ENCODE results near the gene THADA.

THADA gene

DNA sequence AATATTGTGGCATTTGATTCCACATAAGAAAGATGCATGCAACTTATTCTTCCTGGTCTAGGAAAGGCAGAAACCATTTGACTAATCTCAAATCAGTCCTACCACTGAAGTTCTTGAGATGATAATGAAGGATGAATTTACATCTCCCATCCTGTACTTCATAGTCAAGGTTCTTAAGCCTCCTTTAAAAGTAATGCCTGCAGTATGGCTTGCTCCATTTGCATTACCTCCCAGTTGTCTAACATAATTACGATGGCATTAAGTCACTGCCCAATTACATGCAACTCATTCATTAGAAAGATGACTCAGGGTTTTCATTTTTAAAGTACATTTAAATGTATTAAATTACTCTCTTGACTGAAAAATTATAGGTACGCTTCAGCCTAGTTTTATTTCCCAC is 32.2 kb downstream of the THADA start:
- DNase-seq (ENCODE audit: low read depth in 1 of 2, low spot score in 1 of 2): no peak
- Histone ChIP-seq H3K4me3 (replicated peaks; ENCODE audit: insufficient read depth, low read length) (no peak overlapping the region), H3K27ac (replicated peaks) (no peak overlapping the region), H3K27me3 (ENCODE audit: insufficient read depth, poor library complexity, severe bottlenecking) (no peaks in the 10 kb centered on the region)
- no peak for TF ChIP-seq SPI1 (IDR thresholded peaks at IDR 0.05; ENCODE audit: borderline replicate concordance, low read depth)
- TF ChIP-seq, protein P1, sequence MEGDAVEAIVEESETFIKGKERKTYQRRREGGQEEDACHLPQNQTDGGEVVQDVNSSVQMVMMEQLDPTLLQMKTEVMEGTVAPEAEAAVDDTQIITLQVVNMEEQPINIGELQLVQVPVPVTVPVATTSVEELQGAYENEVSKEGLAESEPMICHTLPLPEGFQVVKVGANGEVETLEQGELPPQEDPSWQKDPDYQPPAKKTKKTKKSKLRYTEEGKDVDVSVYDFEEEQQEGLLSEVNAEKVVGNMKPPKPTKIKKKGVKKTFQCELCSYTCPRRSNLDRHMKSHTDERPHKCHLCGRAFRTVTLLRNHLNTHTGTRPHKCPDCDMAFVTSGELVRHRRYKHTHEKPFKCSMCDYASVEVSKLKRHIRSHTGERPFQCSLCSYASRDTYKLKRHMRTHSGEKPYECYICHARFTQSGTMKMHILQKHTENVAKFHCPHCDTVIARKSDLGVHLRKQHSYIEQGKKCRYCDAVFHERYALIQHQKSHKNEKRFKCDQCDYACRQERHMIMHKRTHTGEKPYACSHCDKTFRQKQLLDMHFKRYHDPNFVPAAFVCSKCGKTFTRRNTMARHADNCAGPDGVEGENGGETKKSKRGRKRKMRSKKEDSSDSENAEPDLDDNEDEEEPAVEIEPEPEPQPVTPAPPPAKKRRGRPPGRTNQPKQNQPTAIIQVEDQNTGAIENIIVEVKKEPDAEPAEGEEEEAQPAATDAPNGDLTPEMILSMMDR (IDR thresholded peaks at IDR 0.05; ENCODE audit: insufficient read depth, low read length): no peak
- no peak for TF ChIP-seq GABPA (IDR thresholded peaks at IDR 0.05; ENCODE audit: low read depth)
- TF ChIP-seq, protein P2, sequence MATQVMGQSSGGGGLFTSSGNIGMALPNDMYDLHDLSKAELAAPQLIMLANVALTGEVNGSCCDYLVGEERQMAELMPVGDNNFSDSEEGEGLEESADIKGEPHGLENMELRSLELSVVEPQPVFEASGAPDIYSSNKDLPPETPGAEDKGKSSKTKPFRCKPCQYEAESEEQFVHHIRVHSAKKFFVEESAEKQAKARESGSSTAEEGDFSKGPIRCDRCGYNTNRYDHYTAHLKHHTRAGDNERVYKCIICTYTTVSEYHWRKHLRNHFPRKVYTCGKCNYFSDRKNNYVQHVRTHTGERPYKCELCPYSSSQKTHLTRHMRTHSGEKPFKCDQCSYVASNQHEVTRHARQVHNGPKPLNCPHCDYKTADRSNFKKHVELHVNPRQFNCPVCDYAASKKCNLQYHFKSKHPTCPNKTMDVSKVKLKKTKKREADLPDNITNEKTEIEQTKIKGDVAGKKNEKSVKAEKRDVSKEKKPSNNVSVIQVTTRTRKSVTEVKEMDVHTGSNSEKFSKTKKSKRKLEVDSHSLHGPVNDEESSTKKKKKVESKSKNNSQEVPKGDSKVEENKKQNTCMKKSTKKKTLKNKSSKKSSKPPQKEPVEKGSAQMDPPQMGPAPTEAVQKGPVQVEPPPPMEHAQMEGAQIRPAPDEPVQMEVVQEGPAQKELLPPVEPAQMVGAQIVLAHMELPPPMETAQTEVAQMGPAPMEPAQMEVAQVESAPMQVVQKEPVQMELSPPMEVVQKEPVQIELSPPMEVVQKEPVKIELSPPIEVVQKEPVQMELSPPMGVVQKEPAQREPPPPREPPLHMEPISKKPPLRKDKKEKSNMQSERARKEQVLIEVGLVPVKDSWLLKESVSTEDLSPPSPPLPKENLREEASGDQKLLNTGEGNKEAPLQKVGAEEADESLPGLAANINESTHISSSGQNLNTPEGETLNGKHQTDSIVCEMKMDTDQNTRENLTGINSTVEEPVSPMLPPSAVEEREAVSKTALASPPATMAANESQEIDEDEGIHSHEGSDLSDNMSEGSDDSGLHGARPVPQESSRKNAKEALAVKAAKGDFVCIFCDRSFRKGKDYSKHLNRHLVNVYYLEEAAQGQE (IDR thresholded peaks at IDR 0.05; ENCODE audit: insufficient replicate concordance, low read depth): no peak

DNA sequence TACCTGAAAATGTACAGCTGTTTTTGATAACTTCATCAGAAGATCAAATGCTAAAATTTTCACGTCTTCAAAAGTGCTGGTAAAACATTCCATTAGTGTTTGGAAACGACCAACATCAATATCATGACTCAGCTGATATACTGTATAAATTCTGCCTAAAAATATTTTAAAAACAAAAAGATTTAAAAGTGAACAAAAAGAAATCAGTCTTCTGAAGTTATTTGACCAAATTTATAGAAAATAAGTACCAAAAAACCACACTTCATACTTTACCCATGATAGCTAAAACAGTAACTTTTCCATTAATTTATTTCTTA is 35.6 kb downstream of the THADA start:
- TF ChIP-seq SPI1 (IDR thresholded peaks at IDR 0.05; ENCODE audit: borderline replicate concordance, low read depth) (no peak), POLR2AphosphoS5 (IDR thresholded peaks at IDR 0.05; ENCODE audit: low read depth) (no peak), GABPA (IDR thresholded peaks at IDR 0.05; ENCODE audit: low read depth) (no peak)
- TF ChIP-seq, protein P2 (IDR thresholded peaks at IDR 0.05; ENCODE audit: insufficient replicate concordance, low read depth): no peak
- TF ChIP-seq, protein P1 (IDR thresholded peaks at IDR 0.05; ENCODE audit: insufficient read depth, low read length): no peak
- Histone ChIP-seq H3K4me3 (replicated peaks; ENCODE audit: insufficient read depth, low read length) (no peak overlapping the region), H3K27ac (replicated peaks) (no peak overlapping the region), H3K27me3 (ENCODE audit: insufficient read depth, poor library complexity, severe bottlenecking) (no peaks in the 10 kb centered on the region)
- DNase-seq (ENCODE audit: low read depth in 1 of 2, low spot score in 1 of 2): no peak

DNA sequence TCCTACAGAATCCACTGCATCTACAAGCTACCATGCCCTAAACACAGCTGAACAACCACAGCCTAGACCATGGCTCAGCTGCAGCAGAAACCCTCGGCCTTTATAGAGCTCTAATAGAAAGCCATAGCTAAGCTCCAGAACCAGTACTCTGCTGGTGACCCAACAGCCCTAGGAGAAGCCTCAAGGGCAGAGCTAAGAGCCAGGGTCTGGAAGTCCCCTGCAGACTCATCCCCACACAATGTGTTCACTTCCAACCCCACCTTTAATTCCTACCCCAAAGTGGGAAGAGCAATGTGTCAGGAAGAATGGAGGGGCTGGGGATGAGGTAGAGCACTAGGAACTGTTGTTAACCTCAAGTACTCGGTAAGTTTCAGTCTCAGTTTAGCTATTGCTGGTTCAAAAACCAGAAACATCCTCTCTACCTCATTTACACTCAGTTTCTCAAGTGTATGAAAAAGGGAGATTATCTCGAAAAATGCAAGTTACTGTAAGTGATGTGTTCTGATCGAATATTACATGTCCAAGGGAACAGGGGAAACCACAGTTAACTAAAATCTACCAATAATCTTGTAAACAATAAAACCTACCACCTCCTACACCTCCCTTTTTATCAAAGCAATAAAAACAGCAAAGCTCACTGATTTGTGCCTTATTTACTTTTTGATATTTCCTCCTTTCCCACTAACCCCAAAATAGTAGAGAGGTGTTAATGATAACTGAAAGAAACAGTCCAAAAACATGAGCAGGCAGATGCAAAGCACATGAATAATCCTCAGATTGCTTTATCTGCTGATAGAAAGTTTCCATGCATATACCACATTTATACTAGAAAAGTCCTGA is 36.2 kb downstream of the THADA start:
- Histone ChIP-seq H3K27me3 (ENCODE audit: insufficient read depth, poor library complexity, severe bottlenecking) (no peaks in the 10 kb centered on the region), H3K27ac (replicated peaks) (no peak overlapping the region), H3K4me3 (replicated peaks; ENCODE audit: insufficient read depth, low read length) (no peak overlapping the region)
- no peak for DNase-seq (ENCODE audit: low read depth in 1 of 2, low spot score in 1 of 2)
- TF ChIP-seq GABPA (IDR thresholded peaks at IDR 0.05; ENCODE audit: low read depth) (no peak), SPI1 (IDR thresholded peaks at IDR 0.05; ENCODE audit: borderline replicate concordance, low read depth) (no peak), POLR2AphosphoS5 (IDR thresholded peaks at IDR 0.05; ENCODE audit: low read depth) (no peak)
- TF ChIP-seq, protein P2 (IDR thresholded peaks at IDR 0.05; ENCODE audit: insufficient replicate concordance, low read depth): no peak
- TF ChIP-seq, protein P1 (IDR thresholded peaks at IDR 0.05; ENCODE audit: insufficient read depth, low read length): no peak

Data from HL-60 (cell line).